Stimulated activated CD4-positive, alpha-beta T cell treated with anti-CD3 and anti-CD28 coated beads, Interleukin-15, amount 100 ng/mL, for 48 hours (primary cell): ENCODE results near the gene POMT2.
"Not testable (repeated sequence)": the region's sequence is repeated elsewhere in the genome, so short reads cannot be mapped to it uniquely, and the experiment has no call there.

Experiments
- DNase-seq, 2 donors: peaks; one replicate each; pipeline ENCODE4 v3.0.0-alpha.2; 2020; ENCODE audit warnings: low read depth in 2 of 2

The POMT2 gene, protein sequence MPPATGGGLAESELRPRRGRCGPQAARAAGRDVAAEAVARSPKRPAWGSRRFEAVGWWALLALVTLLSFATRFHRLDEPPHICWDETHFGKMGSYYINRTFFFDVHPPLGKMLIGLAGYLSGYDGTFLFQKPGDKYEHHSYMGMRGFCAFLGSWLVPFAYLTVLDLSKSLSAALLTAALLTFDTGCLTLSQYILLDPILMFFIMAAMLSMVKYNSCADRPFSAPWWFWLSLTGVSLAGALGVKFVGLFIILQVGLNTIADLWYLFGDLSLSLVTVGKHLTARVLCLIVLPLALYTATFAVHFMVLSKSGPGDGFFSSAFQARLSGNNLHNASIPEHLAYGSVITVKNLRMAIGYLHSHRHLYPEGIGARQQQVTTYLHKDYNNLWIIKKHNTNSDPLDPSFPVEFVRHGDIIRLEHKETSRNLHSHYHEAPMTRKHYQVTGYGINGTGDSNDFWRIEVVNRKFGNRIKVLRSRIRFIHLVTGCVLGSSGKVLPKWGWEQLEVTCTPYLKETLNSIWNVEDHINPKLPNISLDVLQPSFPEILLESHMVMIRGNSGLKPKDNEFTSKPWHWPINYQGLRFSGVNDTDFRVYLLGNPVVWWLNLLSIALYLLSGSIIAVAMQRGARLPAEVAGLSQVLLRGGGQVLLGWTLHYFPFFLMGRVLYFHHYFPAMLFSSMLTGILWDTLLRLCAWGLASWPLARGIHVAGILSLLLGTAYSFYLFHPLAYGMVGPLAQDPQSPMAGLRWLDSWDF

DNA sequence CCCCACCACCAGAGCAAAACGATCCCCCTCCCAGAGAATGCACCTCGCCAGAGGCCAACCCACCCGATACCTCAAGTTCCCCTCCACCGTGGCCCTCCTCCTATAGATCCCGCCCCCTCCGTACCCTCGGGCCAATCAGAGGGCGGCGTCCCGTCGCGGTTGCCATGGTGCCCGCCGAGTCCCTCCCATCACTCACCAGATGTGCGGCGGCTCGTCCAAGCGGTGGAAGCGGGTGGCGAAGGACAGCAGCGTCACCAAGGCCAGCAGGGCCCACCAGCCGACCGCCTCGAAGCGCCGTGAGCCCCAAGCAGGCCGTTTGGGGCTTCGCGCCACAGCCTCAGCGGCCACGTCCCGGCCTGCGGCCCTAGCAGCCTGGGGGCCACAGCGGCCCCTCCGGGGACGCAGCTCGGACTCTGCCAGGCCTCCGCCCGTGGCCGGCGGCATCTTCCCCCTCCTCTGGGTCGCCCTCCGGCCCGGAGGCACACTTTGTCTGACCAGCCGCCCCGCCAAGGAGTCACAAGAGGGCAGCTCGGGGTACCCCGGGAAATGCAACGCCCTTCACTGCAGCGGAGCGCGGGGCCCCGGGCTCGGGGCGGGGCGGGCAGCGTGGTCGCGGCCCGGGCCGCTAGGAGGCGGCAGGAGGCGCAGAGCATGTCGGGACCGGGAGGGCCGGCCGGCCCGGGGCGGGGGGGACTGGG lies at the start of gene POMT2:
TSS of gene POMT2 (minus strand) at position 646 of the 698 bp plus-strand sequence. CDS start at position 444, 202 bp downstream.
- DNase-seq: peak; percentile 82 to 88

DNA sequence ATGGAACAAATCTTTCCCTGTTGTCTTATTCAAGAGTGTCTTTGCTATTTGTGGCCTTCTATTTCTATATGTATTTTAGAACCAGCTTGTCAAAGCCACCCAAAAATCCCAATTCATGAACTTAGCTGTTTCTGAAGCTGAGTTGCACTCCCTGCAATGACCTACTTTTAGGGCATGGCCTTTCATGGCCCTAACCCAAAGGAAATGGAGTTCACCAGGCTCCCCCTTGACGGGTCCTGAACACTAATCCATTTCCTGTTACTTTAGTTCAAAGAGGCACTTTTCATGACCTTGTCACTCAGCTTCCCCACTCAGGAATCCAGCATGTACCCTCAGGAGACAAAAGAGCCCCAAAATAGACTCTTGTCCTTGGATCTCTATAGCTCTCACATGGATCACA lies 48.6 kb upstream of the POMT2 start:
- no peak for DNase-seq

DNA sequence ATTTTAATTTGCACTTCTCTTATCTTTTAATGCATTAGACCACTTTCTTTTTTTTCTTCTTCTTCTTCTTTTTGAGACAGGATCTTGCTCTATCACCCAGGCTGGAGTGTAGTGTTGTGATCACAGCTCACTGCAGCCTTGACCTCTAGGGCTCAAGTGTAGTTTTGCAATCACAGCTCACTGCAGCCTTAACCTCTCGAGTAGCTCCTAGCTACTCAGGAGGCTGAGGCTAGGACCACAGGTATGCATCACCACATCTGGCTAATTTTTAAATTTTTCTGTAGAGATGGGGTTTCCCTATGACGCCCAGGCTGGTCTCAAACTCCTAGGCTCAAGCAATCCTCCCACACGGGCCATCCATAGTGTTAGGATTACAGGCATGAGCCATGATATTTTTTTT lies 43.5 kb upstream of the POMT2 start:
- DNase-seq: no peak

DNA sequence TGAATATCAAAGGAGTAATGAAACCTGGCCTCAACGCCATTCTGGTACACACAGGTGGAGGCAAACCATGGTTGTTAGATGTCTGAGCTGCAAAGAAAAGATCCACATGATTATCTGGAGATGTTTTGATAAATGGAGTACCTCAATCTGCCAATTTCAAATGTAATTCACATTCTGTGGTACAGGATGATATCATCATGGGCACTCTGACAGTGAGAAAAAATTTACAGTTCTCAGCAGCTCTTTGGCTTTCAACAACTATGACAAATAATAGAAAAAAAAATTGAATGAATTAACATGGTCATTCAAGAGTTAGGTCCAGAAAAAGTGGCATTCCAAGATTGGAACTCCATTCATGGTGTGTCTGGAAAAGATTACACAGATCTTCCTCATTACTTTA lies 38.9 kb upstream of the POMT2 start:
- DNase-seq: no peak

DNA sequence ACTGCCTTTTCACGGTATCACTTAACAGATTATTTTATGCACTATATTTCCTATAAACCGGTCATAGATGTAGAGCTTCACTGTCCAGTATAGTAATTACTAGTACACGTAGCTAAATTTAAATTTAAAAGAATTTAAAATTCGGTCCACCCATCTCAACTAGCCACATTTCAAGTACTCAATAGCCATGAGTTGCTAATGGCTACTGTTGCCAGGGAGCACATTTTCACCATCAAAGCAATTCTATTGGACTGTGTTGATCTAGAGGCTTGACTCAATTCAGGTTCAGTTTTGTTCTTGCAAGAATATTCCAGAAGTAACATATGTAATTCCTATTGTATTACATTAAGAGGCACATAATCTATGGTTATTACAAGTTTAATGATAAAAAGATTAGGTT lies 36.2 kb upstream of the POMT2 start:
- no peak for DNase-seq

DNA sequence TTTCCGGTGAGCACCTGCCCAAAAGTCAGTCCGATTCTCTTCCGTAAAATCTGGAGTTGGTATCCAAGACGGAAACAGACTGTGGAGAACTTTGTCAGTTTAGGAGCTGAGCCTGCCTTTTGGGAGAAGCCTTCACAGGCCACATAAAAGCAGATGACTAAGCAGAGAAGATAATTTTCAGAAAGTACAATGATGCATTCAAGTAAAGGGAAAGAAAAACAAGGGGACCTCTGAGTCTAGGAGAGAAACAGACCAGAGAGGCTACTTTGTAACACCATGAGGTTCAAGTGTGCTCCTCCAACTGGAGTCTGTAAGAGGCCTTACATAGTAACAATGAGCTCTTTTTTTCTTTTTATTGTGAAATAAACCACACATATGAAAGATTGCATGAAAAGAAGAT lies 35.1 kb upstream of the POMT2 start:
- DNase-seq: no peak

DNA sequence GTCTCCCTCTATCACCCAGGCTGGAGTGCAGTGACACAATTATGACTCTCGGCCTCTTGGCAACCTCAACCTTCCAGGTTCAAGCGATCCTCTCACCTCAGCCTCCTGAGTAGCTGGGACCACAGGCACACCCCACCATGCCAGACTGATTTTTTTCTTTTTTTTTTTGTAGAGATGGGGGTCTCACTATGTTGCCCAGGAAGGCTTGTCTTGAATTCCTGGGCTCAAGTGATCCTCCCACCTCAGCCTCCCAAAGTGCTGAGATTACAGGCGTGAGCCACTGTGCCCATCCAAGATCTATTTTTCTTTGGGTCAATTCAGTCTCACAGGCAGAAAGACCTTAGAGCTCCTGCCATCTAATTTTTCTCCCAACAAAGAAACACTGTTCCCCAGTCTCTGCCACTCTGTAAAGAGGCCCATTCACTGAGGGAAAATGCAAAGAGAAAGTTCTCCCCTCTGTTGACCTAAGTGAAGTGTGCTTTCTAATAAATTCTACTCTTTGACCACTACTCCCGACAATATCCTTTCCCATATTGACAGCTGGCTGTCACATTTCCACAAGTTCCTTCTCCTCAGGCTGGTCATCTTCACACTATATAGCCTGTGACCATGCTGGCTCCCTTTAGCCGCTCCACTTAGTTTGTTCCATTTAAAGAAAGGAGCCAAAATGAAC lies 32.9 kb upstream of the POMT2 start:
- no peak for DNase-seq

DNA sequence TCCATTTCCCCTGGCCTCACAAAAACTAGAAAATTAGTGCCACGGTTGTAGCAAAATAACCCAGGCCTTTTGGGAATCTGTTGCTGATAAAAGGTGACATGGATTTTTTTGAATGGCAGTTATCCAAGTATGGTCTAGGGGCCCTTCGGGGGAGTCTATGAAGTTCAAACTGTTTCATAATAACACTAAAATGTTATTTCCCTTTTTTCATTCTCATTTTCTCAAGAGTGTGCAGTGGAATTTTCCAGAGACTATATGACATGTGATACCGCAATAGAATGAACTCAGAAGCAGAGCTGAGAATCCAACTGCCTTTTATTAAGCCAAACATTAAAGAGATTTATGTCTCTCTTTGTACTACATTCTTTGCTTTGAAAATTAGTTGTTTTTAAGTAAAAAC lies 27.1 kb upstream of the POMT2 start:
- DNase-seq: no peak

DNA sequence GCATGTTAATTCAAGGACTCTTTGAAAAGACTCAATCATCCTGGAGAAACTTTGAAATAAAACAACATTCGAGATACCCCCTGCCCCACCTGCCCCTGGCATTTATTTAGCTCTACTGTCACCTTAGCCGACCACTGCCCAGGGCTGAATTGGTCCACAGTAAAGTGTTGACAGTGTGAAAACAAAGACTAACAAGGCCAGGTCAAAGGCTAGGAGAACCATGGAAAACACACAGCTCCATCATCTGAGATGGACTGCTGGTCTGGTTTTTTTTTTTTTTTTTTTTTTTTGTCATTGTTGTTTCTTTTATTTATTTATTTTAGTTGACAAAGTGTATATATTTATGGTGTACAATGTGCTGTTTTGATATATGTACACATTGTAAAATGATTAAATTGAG lies 25.8 kb upstream of the POMT2 start:
- DNase-seq: no peak

DNA sequence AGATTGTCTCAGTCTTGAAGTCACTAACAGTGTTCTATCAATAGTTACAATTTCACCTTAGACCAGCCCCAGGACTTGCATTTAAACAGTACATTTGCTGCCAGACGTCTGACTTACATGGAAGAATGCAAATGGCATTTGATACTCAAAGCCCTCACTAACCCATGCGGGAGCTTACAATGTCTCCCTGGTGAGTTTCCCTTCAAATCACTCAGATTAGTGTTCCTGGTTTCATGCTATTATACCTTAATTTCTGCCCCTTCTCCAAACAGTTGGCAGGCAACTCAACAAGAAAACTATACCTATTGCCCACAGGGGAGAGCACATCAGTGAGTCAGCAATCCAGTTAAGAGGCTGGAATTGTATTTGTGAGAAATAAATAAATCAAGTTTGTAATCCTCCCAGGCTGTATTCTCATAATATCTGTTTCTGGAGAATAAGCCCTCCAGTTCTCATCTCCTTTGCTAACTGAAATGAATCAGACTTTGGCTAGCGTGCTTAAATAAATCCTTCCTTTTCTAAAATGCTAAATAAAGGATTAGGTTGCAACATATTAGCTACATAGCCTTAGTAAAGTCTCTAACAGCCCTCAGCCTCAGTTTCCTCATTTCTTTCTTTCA lies 23.8 kb upstream of the POMT2 start:
- no peak for DNase-seq

DNA sequence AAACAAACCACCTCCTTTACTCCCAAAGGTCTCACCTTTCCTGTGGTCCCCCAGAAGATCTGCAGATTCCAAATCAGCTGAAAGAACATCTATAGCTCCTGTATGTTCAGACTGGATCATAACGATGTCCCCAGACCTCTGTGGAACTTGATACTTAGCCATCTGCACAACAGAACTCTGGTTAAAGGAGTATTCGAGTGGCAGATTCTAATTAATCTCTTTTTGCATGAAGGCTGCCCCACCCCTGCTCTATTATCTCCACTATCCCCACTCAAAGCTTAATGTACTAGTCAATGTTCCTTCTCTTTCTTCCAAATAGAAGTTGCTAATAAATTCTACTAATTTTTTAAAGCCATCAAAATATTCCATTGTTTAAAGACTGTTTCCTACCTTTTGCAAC lies 23.0 kb upstream of the POMT2 start:
- no peak for DNase-seq

DNA sequence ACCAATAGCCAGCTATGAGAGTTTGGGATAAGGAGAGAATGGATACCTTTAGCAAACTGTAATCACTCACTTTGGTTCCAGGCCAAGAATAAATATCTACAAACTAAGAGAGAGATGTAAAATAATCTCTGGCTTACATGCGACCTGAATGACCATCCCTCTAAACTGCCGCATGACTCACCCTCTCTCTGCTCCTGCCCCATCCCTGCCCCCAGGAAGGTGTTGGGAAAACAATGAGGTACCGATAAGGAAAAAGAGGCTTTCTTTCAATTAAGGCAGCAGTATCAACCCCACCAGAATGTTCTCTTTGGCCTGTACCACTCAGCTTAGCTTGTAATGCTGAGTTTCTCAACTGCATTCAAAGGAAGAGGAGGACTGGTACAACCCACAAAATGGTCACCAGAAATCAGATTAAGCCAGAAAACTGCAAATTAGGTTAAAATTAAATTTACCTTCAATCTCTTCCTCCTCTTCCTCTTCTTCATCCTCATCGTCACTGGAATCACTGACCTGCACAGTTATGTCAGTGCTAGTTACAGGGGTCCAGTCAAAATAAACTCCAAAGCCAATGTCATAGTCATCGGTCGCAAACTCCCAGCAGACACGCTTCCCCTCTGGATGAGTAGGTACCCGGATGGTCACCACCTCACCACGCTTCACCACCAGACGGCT lies 22.2 kb upstream of the POMT2 start:
- DNase-seq: no peak

DNA sequence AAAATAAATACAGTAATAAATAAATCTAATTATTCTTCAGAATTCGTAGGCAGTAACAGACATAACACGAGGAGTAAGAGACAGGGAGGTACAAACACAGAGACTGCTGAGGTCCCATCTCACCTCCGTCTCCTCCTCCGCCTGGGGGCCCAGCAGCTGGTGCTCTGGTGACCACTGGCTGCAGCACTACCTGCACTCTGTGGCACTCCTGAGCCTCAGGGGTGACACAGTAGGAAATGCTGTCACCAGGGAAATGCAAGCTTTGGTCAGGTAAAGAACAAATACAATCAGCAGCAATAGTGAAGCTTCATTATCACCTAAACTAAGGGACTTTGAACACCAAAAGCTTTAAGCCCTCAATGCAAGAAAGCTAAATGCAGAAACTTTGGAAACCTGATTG lies 19.7 kb upstream of the POMT2 start:
- no peak for DNase-seq

DNA sequence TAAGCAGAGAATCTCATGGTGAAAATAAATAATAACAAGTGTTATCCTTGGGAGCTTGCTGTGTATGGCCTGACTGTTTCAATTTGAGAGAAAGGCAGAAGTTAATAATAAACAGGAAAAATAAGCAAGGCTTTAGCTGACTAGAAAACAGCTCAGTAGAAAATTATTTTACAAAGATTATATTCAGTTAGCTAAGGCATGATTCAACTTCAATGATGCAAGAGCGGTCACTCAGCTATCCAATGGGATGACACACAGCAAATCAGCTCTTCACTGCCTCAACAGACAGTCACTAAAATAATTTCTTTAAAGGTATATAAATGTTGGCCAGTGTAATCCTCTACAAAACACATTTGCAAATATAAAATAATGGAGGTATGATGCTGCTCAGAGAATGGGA lies 18.7 kb upstream of the POMT2 start:
- no peak for DNase-seq

DNA sequence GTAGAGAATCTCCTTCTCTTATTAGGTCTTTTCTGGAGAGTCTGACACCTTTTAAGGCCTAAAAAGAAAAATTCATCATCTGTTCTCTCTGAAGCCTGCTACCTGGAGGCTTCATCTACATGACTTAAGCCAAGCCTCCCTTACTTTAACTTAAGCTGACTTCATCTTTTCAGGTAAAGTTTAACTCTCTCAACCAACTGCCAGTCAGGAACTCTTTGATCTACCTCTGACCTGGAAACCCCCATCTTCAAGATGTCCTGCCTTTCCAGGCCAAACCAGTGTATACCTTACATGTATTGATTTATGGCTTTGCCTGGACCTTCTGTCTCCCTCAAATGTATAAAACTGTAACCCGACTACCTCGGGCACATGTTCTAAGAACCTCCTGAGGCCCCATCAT lies 17.6 kb upstream of the POMT2 start:
- DNase-seq: no peak

DNA sequence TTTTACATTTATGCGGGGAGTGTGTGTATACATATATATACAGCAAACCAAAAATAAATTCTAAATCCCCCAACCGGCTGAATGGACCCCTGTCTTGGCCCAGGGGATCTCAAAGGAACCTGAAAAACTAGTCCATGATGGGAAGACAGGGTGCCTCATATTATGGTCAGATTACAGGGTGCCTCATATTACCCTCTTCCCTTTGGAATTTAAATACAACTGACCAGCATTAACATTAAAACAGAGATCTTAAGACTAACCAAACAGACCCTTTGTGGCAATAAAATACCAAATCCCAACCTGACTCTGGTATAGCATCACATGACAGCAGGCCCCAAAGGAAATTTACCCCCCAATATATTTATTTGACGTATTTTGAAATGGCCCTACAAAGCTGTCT lies 17.2 kb upstream of the POMT2 start:
- DNase-seq: no peak

DNA sequence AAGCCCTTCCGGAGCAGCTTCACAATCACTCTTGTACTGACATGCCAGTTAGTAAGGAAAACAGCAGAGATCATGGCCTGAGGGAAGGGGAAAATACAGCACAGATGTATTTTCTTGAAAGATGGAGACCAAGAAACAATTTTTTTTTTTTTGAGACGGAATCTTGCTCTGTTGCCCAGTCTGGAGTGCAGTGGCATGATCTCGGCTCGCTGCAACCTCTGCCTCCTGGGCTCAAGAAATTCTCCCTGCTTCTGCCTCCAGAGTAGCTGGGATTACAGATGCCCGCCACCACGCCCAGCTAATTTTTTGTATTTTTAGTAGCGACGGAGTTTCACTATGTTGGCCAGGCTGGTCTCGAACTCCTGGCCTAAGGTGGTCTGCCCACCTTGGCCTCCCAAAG lies 16.6 kb upstream of the POMT2 start:
- not testable (repeated sequence) for DNase-seq

DNA sequence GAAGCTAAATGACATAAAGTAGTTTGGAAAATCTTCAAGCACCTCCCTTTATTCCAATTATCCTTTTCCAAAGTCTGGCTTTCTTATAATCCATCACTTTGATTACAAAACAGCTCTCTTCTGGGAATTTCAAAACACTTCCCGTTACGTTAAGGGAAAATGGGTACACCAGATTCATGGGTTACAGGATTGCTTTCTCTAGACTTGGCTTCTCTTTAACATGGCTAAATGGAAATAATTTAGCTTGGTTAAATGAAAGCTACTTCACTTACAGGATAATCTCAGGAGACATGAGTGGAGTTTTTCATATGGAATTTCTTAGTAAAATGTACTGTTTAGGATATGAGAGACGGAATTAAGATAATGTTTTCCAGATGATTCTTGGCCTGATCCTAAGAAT lies 14.9 kb upstream of the POMT2 start:
- DNase-seq: no peak

DNA sequence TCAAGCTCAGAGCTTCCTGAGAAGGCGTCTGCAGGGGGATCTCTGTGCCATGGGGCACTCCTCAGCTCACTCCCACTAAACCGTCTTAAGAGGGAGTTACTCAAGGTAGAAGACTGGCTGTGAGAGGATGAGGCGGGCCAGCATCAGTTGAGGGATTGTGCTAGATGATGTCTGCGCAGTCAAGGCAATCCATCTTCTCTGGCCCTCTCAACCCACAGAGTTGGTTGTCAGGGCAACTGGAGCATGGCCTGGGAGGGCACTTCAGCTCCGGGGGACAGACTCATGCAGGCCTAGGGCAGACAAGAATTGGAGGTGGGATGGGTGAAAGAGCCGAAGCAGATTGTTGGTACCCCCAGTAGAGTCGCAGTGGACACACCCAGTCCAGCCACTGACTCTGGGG lies 9.2 kb upstream of the POMT2 start:
- no peak for DNase-seq

DNA sequence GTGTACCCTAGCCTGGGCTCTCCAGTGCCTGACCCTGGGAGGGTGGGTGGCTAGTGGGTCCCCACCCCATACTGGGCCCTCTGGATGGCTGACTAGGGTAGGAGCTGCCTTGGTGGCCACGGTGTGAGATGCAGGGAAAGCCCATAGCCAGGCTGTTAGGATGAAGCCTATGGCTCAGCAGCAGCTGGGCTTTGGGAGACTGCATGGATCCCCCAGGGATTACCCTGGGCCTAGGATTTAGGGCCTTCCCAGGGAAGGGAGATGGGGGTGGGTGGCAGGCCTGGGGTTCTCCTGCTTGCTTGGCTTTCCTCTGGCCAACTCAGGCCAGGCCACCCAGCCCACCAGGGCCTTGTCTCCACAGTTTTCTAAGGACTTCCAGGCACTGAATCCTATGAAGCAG lies 6.4 kb upstream of the POMT2 start:
- no peak for DNase-seq

DNA sequence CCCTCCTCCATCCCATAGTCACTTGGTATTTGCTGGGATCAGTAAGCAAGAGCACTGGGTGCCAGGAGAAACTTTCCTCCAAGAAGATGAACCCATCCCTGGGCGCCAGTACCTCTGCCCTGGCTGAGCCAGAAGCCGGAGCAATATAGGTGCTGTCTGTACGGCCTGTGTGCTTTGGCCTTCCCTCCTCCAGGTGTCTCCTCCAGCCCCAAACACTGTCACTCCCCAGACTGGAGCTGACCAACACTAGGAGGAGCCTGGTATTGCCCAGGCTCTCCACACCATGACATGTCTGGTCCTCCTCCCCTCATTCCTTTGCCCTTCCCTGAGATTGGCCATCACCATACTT lies 5.0 kb upstream of the POMT2 start:
- DNase-seq: no peak
